CD4-positive, alpha-beta T cell treated with Interleukin-15 for 1 hour (primary cell): ENCODE data around the gene CCL4L2.
"Not testable (repeated sequence)": the region's sequence is repeated elsewhere in the genome, so short reads cannot be mapped to it uniquely, and the experiment has no call there.

Experiments used
- DNase-seq: peaks from one replicate; pipeline ENCODE4 v3.0.0-alpha.2; 2020

CCL4L2 gene

GRCh38 chr17:36221581-36222100 is 10.8 kb downstream of the CCL4L2 start:
- DNase-seq: not testable (repeated sequence)

GRCh38 chr17:36222967-36223366 is 12.1 kb downstream of the CCL4L2 start:
- DNase-seq: not testable (repeated sequence)

- DNase-seq: peak; percentile 24
Observed at GRCh38 chr17:36229644-36230043, 18.8 kb downstream of the CCL4L2 start.

- not testable (repeated sequence) for DNase-seq
Observed at GRCh38 chr17:36242046-36242445, 31.2 kb downstream of the CCL4L2 start.
